NCI-H446 treated with DMSO at 0.1 percent for 48 hours (cell line): ENCODE measurements around the gene CTIF.

ENCODE experiments used
- DNase-seq: peaks from one replicate; lab custom pipeline; 2025; lab: John Stamatoyannopoulos, UW

The CTIF gene

GRCh38 chr18:48602759-48603390 is 64.0 kb downstream of the CTIF start:
- no peak for DNase-seq

- no peak for DNase-seq
Observed at GRCh38 chr18:48605408-48605845, 66.6 kb downstream of the CTIF start.

GRCh38 chr18:48607056-48607984 is 68.5 kb downstream of the CTIF start:
- no peak for DNase-seq

- DNase-seq = no peak
Observed at GRCh38 chr18:48608581-48608980, 69.8 kb downstream of the CTIF start.

- DNase-seq = no peak
Observed at GRCh38 chr18:48609114-48609513, 70.3 kb downstream of the CTIF start.

- no peak for DNase-seq
Observed at GRCh38 chr18:48609820-48610815, 71.3 kb downstream of the CTIF start.

- DNase-seq = no peak
Observed at GRCh38 chr18:48611203-48611602, 72.4 kb downstream of the CTIF start.

GRCh38 chr18:48611785-48612480 is 73.1 kb downstream of the CTIF start:
- no peak for DNase-seq

- no peak for DNase-seq
Observed at GRCh38 chr18:48612511-48612910, 73.7 kb downstream of the CTIF start.

- DNase-seq = no peak
Observed at GRCh38 chr18:48612917-48613316, 74.1 kb downstream of the CTIF start.

GRCh38 chr18:48613589-48614404 is 75.0 kb downstream of the CTIF start:
- DNase-seq = no peak

- no peak for DNase-seq
Observed at GRCh38 chr18:48615566-48616401, 77.0 kb downstream of the CTIF start.

GRCh38 chr18:48616484-48617255 is 77.8 kb downstream of the CTIF start:
- no peak for DNase-seq

- DNase-seq = no peak
Observed at GRCh38 chr18:48617844-48618497, 79.1 kb downstream of the CTIF start.

- DNase-seq = no peak
Observed at GRCh38 chr18:48619016-48619415, 80.2 kb downstream of the CTIF start.

GRCh38 chr18:48619501-48619900 is 80.7 kb downstream of the CTIF start:
- DNase-seq = no peak

- no peak for DNase-seq
Observed at GRCh38 chr18:48620071-48620470, 81.2 kb downstream of the CTIF start.

GRCh38 chr18:48621240-48621639 is 82.4 kb downstream of the CTIF start:
- no peak for DNase-seq
